ENCODE results near the gene TNNC1.

GRCh38 chr3:52442409-52443267 lies 11.2 kb downstream of the TNNC1 start:
- TF ChIP-seq TAF1 (IDR thresholded peaks at IDR 0.05; ENCODE audit: low read depth, low read length) (no peak), SPI1 (IDR thresholded peaks at IDR 0.05; ENCODE audit: low read depth, low read length) (no peak), POLR2AphosphoS5 (IDR thresholded peaks at IDR 0.05; ENCODE audit: low read depth, low read length) (no peak), PAX5 (IDR thresholded peaks at IDR 0.05; ENCODE audit: insufficient read depth, low read length, severe bottlenecking) (no peak)
